Natural killer cell (primary cell): ENCODE data around the gene KLK1. TPM values are rescaled to one million over a fixed set of nuclear protein-coding genes. Genes with fewer than 3 reads are reported as not detected.

Experiments
- ATAC-seq, 3 donors: fragments of 150-1000 bp in 2 of 3; fragments of 200-7000 bp in 1 of 3; cut with Tn5 transposase; 1 replicate in 1 of 3; 2 replicates in 2 of 3; pipeline ENCODE4 v1.10.0; 2021; ENCODE audit warnings: mild to moderate bottlenecking in 2 of 3, moderate library complexity in 2 of 3
- DNase-seq, 2 donors: peaks; one replicate each; pipeline versions ENCODE4 v3.0.0 to v3.0.0-alpha.2; 2013 to 2021; ENCODE audit warnings: mixed read lengths in 1 of 2
- H3K27ac ChIP-seq: one replicate; pipeline ENCODE4 v1.5.1; 2013; ENCODE audit warnings: mild to moderate bottlenecking, low read length
- H3K27me3 ChIP-seq: one replicate; pipeline ENCODE4 v1.6.1; 2013; ENCODE audit warnings: low read length; ENCODE audit not compliant: control insufficient read depth, insufficient read depth
- H3K36me3 ChIP-seq: one replicate; pipeline ENCODE4 v1.6.1; 2013; ENCODE audit warnings: low read length; ENCODE audit not compliant: control insufficient read depth, insufficient read depth
- H3K4me1 ChIP-seq: one replicate; pipeline ENCODE4 v1.6.1; 2013; ENCODE audit warnings: low read length; ENCODE audit not compliant: control insufficient read depth, insufficient read depth
- H3K4me3 ChIP-seq: one replicate; pipeline ENCODE4 v1.5.1; 2013; ENCODE audit warnings: low read length
- H3K9me3 ChIP-seq: one replicate; pipeline ENCODE4 v1.6.1; 2013; ENCODE audit warnings: low read length; ENCODE audit not compliant: control insufficient read depth, insufficient read depth
- H3K27ac Mint-ChIP-seq, 2 donors: one replicate each; pipeline ENCODE4 v1.8.0; 2022; ENCODE audit warnings: mild to moderate bottlenecking in 2 of 2, mixed read lengths in 2 of 2, moderate library complexity in 1 of 2
- H3K27me3 Mint-ChIP-seq, 2 donors: one replicate each; pipeline ENCODE4 v1.8.0; 2022; ENCODE audit warnings: low read depth in 2 of 2, mixed read lengths in 2 of 2
- H3K36me3 Mint-ChIP-seq: one replicate; pipeline ENCODE4 v1.8.0; 2022; ENCODE audit warnings: mixed read lengths
- H3K4me1 Mint-ChIP-seq, 2 donors: one replicate each; pipeline ENCODE4 v1.8.0; 2022; ENCODE audit warnings: mixed read lengths in 2 of 2
- H3K4me3 Mint-ChIP-seq: one replicate; pipeline ENCODE4 v1.8.0; 2022; ENCODE audit warnings: mild to moderate bottlenecking, moderate library complexity, mixed read lengths
- H3K9me3 Mint-ChIP-seq, 2 donors: one replicate each; pipeline ENCODE4 v1.8.0; 2022; ENCODE audit warnings: mixed read lengths in 2 of 2
- WGBS: methylation state at CpG from one replicate; pipeline ENCODE4 v1.1.7; 2013; ENCODE audit warnings: missing lambda C conversion rate; ENCODE audit not compliant: insufficient coverage; 5-methylcytosine and 5-hydroxymethylcytosine counted together
- intact Hi-C: fragments of 100-400 bp; cut with micrococcal nuclease; formaldehyde crosslinking; loops from one replicate; pipeline ENCODE4 v1.14.2; 2022
- total RNA-seq, 4 donors: library from RNA; stranded (reverse); fragments of 120-200 nt in 1 of 4; gene quantifications; one replicate each; pipeline versions ENCODE4 v1.2.3 to v1.2.4, GENCODE V29; 2013 to 2022
- TF ChIP-seq, protein P1 (sequence below): fragments of 200-600 bp; IDR thresholded peaks from one replicate; pipeline ENCODE4 v1.8.0; 2022; ENCODE audit warnings: antibody characterized with exemption

Gene KLK1
- total RNA-seq, 3 donors from 2014 or later (not counting 1 experiment from before 2014, with no cell fraction given) = not detected

DNA sequence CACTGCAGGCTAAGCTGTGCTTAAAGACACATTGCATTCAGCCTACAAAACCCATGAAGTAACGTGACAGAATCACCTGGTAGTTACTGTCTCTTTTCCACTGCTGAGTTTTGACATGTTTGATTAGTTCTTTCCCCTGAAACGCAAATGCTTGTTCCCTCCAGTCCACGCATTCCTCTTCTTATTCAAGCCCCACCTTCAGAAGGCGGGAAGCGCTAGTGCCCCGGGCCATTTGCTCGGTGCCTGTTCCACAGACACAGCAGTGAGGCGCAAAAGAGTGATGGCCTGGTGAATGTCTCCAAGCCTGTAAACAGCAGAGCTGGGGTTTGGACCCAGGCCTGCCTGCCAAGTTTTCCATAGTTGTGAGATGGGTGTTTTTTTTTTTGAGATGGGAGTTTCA is 22.5 kb downstream of the KLK1 start:
- peaks cover 26% of the 10 kb centered on the region for H3K36me3 ChIP-seq
- no peak overlapping the region for H3K27ac ChIP-seq
- no peak overlapping the region for H3K27ac Mint-ChIP-seq
- intact Hi-C loops = loop anchor here (10.0 kb wide), 1 partner anchor 76 kb away; the partner anchor contains the start of gene CLEC11A
- no peaks in the 10 kb centered on the region for H3K27me3 Mint-ChIP-seq
- 97% methylated on average over 8 of the region's 8 CpGs for WGBS
- TF ChIP-seq, protein P1, sequence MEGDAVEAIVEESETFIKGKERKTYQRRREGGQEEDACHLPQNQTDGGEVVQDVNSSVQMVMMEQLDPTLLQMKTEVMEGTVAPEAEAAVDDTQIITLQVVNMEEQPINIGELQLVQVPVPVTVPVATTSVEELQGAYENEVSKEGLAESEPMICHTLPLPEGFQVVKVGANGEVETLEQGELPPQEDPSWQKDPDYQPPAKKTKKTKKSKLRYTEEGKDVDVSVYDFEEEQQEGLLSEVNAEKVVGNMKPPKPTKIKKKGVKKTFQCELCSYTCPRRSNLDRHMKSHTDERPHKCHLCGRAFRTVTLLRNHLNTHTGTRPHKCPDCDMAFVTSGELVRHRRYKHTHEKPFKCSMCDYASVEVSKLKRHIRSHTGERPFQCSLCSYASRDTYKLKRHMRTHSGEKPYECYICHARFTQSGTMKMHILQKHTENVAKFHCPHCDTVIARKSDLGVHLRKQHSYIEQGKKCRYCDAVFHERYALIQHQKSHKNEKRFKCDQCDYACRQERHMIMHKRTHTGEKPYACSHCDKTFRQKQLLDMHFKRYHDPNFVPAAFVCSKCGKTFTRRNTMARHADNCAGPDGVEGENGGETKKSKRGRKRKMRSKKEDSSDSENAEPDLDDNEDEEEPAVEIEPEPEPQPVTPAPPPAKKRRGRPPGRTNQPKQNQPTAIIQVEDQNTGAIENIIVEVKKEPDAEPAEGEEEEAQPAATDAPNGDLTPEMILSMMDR = no peak
- H3K9me3 ChIP-seq = no peaks in the 10 kb centered on the region
- H3K27me3 ChIP-seq = no peaks in the 10 kb centered on the region
- peaks cover 17% of the 10 kb centered on the region for H3K4me1 ChIP-seq
- no peak overlapping the region for H3K4me3 Mint-ChIP-seq
- H3K4me3 ChIP-seq = no peak overlapping the region
- H3K9me3 Mint-ChIP-seq = no peaks in the 10 kb centered on the region
- DNase-seq (no peak), ATAC-seq (no peak)
- H3K4me1 Mint-ChIP-seq = peaks cover 23 to 40% of the 10 kb centered on the region in 2 donors
- H3K36me3 Mint-ChIP-seq = no peaks in the 10 kb centered on the region

DNA sequence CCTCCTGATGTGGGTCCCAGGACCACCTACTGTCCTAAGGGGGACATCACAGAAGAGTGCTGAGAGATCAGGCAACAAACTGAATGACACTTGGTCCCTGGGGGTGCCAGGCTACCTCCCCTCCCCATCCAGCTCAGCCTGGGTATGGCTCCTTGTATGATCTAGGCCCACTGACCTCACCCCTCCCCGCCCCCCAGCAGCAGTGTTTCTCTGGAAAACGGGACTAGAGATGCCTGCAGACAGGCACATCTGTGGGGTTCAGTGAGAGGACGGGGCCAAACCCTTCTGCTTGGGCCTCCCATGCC is 24.1 kb downstream of the KLK1 start:
- H3K4me1 Mint-ChIP-seq = peaks cover 18 to 27% of the 10 kb centered on the region in 2 donors
- DNase-seq (no peak), ATAC-seq (no peak)
- no peaks in the 10 kb centered on the region for H3K27me3 Mint-ChIP-seq
- H3K36me3 Mint-ChIP-seq = no peaks in the 10 kb centered on the region
- no peak overlapping the region for H3K27ac ChIP-seq
- H3K9me3 ChIP-seq = no peaks in the 10 kb centered on the region
- intact Hi-C loops = no loop called here
- no peaks in the 10 kb centered on the region for H3K9me3 Mint-ChIP-seq
- H3K4me3 ChIP-seq = no peak overlapping the region
- H3K27ac Mint-ChIP-seq = no peak overlapping the region
- peaks cover 10% of the 10 kb centered on the region for H3K4me1 ChIP-seq
- no peak overlapping the region for H3K4me3 Mint-ChIP-seq
- TF ChIP-seq, protein P1 = no peak
- WGBS = 98% methylated on average over 3 of the region's 3 CpGs
- peaks cover 26% of the 10 kb centered on the region for H3K36me3 ChIP-seq
- H3K27me3 ChIP-seq = no peaks in the 10 kb centered on the region

DNA sequence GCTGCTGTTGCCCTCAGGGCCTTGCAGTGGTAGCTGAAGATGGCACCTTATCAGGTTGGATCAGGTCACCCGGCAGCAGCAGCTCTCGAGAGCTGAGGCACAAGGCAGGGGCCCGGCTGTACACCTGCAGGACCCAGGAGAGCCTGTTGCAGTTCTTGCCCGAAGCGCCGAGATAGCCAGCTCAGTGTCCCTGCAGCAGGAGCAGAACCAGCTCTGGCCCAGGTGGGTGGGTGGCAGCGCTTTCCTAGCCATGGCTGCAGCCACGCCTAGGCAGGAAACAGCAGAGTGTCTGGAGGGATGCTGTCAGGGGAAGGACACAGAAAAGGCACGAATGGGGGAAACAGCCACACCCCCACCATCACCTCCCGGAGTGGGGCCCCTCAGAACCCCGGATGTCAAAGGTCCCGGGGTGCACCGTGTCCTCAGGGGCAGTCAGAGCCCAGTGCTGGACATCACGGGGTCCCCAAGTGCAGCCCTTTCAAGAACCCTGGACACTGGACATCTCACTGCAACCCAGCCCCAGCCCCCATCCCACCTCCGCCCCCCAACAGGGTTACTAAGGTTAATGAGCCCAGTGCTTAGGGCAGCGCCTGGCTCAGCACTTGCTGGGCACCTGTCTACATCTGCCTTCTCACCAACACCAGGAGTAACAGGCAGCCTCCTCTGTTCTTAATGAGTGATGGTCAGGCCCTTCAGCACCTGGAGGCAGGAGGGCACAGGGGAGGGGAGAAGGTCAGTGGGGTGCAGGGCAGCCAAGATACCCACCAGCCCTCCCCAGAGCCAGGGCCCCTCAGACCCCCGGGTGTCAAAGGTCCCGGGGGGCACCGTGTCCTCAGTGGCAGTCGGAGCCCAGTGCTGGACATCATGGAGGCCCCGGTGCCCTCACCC is 24.7 kb downstream of the KLK1 start:
- peaks cover 26% of the 10 kb centered on the region for H3K36me3 ChIP-seq

More for the DNA sequence above, 24.7 kb downstream of the KLK1 start:
- H3K27me3 Mint-ChIP-seq = no peaks in the 10 kb centered on the region
- no peaks in the 10 kb centered on the region for H3K9me3 Mint-ChIP-seq
- Histone ChIP-seq H3K27me3 (no peaks in the 10 kb centered on the region), H3K9me3 (no peaks in the 10 kb centered on the region), H3K4me1 (peaks cover 9% of the 10 kb centered on the region), H3K27ac (no peak overlapping the region), H3K4me3 (no peak overlapping the region)
- ATAC-seq (no peak), DNase-seq (no peak)
- H3K4me1 Mint-ChIP-seq = peaks cover 13 to 21% of the 10 kb centered on the region in 2 donors
- no peak overlapping the region for H3K4me3 Mint-ChIP-seq
- intact Hi-C loops = no loop called here
- TF ChIP-seq, protein P1 = no peak
- no peaks in the 10 kb centered on the region for H3K36me3 Mint-ChIP-seq
- WGBS = 93% methylated on average over 21 of the region's 21 CpGs
- no peak overlapping the region for H3K27ac Mint-ChIP-seq
